Stimulated activated CD8-positive, alpha-beta memory T cell treated with anti-CD3 and anti-CD28 coated beads, Interleukin-12 subunit alpha, Interleukin-12 subunit beta, amount 100 ng/mL, for 24 hours (primary cell): ENCODE results near the gene RAB11B.
"Not testable (repeated sequence)": the region's sequence is repeated elsewhere in the genome, so short reads cannot be mapped to it uniquely, and the experiment has no call there.

ENCODE experiments used
- DNase-seq: peaks from one replicate; pipeline ENCODE4 v3.0.0-alpha.2; 2020; ENCODE audit errors: extremely low read depth

The RAB11B gene

DNA sequence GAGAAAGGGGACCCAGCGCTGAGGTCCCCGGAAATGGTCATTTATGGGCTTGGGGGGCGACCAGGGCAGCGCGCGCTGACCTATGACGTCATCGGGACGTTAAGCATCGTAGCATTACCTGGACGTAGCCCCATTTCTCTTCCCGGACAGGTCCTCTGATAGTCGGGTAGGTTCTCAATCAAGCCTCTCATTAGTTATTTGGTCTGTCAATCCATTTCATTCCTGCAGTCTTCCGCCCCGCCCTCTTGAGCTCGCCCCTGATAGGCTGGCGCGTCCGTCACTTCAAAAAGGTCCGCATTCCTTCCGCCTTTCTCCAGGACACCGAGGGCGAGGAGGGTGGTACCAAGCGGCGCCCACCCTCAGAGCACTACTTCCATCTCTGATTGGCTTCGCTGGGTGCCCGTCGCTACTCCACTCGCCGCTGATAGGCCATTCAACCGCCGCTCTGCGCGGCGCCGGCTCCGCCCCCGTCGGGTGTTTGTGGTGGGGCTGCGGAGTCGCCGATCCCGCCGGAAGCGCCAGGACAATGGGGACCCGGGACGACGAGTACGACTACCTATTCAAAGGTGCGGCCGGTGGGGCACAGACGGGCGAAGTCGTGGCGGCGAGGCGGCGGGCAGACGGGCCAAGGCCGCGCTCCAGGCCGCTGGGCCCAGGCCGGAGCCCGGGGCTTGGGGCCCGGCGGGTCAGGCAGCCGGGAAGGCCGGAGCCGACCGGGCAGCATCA is at the start of gene RAB11B:
TSS of gene RAB11B (plus strand) at position 470 of the 726 bp plus-strand sequence. CDS start at position 527, 57 bp downstream.
- DNase-seq, result peak; percentile 94

DNA sequence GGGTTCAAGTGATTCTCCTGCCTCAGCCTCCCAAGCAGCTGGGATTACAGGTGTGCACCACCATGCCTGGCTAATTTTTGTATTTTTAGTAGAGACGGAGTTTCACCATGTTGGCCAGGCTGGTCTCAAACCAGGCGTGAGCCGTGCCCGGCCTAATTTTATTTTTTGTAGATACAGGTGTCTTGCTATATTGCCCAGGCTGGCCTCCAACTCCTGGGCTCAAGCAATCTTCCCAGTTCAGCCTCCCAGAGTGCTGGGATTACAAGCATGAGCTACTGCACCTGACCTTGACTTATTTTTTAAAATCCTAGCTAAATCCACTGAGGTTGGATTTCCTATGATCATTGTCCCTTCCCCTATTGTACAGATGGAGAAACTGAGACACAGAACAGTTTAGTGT is 48.7 kb upstream of the RAB11B start:
- DNase-seq, result not testable (repeated sequence)

DNA sequence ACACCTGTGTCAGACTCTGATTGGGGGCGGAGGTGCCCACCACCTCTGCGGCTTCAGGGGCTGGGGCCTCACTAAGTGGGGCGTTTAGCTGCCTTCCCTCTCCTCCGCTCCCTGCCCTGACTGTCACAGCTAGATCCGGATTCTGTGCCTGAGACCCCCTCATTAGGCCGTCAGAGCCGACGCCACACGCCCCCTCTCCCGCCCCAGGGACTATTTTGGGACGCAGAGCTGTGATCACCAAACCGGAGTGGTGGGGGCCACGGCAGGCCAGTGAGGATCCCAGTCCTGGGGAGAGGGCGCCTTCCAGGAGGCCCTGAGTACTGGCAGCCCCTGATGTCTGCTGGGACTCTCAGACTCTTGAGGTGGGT is 47.9 kb upstream of the RAB11B start:
- DNase-seq, result no peak

DNA sequence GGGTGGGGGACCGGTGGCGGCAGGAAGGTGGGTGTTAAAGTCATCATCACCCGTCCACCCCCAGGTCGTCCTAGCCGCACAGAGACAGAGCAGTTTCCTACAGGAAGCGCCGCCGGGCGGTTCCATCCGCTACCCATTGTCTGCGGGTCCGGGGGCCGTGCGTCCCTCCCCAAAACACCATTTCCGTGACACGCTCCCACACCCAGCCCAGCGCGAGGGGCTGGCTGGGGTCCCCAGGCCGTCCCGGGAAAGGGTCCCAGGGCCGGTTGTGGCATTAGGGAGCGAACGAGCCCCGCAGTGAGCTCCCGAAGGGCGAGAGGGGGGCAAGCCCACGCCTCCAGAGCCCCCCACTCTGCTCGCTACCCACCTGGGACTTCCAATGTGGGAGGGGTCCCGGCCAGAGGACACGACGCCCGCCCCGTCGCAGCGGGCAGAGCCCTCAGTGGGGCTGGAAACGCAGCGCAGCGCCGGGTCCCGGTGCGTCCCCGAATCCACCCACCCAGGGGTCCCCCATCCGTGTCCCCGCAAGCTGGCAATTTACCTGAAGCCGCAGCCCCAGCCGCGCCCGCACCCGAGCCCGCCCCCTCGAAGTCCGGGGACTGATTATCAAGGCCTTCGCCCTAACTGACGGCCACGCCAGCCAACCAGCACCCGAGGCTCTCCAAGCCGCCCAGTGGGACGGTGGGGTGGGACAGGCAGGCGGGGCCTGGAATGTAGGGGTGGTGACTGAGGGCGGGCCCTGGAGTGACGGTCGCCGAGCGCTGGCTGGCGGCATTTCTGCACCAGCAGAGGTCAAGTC is 47.3 kb upstream of the RAB11B start, which contains the start of gene KANK3:
TSS of gene KANK3 (minus strand) at position 579 of the 799 bp plus-strand sequence. CDS start 5,434 bp downstream, outside the sequence.
- peak; percentile 82 for DNase-seq

DNA sequence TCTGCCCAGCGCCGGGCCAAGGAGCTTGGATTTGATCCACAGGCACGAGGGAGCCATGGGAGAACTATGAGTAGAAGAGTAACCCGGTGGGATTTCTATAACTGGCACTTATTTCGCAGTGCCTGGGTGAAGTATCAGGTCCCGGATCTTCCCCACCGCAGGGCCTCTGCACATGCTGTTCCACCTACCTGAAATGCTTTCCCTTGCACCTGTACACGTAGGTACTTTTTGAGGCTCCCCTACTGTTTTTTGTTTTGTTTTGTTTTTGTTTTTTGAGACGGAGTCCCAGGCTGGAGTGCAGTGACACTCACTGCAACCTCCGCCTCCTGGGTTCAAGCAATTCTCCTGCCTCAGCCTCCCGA is 46.7 kb upstream of the RAB11B start:
- DNase-seq, result no peak

DNA sequence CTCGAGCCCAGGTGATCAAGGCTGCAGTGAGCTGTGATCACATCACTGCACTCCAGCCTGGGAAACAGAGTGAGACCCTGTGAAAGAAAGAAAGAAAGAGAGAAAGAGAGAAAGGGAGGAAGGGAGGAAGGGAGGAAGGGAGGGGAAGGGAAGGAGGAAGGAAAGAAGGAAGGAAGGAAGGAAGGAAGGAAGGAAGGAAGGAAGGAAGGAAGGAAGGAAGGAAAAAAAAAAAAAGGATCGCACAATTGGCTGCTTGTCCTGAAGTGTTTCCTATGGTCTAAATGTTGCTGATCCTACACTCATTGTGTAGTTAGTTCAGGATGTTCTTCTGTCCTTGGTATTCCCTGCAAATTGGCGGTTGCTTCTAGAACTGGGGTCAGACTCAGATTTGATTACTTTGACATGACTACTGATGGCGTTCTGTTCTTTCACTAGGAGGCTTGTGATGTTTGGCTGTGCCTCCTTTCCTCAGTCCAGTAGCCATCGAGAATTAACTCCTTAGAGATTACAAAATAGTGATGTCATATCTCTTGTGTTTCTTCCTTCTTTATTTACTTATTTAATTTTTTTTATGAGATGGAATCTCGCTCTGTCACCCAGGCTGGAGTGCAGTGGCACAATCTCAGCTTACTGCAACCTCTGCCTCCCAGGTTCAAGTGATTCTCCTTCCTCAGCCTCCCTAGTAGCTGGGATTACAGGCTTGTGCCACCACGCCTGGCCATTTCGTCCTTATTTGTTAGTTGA is 40.4 kb upstream of the RAB11B start:
- not testable (repeated sequence) for DNase-seq

DNA sequence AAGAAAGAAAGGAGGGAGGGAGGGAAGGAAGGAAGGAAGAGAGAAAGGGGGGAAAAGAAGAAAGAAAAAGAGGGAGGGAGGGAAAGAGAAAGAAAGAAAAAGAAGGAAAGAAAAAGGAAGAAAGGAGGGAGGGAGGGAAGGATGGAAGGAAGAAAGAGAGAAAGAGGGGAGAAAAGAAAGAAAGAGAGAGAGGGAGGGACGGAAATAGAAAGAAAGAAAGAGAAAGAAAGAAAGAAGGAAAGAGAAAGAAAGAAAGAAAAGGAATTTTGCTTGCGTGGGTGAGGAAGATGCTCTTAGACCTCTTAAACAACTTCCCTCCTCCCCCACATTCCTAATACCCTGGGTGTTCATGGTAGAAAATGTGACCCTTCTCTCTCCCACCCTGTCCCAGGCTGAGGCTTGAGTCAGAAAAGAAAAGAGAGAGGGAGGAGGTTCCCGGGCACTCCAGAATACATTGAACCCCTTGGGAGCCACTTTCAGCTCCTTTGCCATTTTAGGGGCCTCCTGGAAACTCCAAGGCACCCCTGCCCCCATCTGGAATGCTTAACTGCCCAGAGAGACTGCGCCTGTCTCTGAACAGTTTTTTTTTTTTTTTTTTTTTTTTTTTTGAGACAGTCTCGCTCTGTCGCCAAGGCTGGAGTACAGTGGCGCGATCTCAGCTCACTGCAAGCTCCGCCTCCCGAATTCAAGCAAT is 37.9 kb upstream of the RAB11B start:
- no peak for DNase-seq

DNA sequence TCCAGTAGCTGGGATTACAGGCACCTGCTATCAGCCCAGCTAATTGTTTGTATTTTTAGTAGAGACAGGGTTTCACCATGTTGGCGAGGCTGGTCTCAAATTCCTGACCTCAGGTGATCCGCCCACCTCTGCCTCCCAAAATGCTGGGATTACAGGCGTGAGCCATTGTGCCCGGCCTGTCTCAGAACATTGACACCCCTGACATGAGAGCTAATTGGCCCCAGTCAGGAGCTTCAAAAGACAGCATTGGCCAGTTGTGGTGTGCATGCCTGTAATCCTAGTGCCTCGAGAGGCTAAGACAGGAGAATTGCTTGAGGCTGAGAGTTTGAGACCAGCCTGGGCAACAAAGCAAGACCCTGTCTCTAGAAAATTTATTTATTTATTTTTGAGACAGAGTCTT is 37.3 kb upstream of the RAB11B start:
- not testable (repeated sequence) for DNase-seq

DNA sequence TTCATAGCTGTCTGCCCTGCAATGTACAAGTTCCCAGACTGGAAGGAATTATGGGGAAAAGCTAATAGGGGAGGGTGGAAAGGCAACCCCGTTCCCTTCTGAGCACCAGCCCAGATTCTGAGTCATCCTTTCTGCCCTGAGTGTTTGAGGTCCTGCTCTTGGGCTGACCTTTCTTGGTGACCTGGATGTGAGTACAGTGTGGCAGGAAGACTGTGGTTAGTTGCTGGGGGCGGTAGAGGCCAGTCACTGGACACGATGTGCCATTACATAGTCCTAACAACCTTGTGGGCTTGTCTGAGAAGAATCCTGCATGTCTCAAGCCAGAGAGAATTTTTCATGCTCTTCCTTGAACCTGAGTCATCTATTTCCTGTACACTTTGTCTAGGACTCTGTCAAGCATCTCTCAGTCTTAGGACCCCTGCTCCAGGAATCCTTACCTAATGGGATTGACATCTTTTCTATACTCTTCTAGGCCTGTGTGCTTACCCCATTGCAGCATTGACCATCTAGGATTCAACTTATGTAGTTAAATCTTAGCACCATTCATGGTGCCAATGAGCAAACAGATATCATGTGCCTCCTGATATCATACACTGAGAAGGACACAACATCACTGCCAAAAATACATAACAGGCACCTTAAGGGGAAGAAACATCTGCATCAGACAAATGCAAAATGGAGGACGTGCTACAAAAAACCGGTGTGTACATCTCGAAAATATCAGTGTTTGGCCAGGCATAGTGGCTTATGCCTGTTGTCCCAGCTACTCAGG is 34.3 kb upstream of the RAB11B start:
- DNase-seq, result no peak

DNA sequence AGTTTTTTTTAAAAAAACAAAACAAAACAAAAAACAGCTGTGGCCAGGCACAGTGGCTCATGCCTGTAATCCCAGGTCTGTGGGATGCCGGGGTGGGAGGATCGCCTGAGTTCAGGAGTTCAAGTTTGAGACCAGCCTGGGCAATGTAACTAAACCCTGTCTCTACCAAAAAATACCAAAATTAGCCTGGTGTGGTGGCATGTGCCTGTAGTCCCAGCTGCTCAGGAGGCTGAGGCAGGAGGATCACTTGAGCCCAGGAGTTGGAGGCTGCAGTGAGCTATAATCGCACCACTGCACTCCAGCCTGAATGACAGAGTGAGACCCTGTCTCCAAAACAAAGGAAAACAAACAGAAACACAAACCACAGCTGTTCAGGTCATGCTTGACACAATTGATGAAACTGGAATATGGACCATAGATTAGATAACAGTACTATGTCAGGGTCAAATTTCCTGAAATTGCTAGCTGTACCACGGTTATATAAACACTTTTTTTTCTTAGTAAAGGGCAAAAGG is 33.1 kb upstream of the RAB11B start:
- DNase-seq, result no peak

DNA sequence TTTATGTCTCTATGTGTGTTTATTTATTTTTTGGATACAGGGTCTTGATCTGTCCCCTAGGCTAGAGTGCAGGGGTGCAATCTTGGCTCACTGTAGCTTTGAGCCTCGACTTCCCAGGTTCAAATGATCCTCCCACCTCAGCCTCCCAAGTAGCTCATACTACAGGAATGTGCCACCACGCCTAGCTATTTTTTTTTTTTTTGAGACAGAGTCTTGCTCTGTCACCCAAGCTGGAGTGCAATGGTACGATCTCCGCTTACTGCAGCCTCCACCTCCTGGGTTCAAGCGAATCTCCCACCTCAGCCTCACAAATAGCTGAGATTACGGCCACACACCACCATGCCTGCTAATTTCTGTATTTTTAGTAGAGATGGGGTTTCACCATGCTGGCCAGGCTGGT is 31.2 kb upstream of the RAB11B start:
- DNase-seq, result no peak

DNA sequence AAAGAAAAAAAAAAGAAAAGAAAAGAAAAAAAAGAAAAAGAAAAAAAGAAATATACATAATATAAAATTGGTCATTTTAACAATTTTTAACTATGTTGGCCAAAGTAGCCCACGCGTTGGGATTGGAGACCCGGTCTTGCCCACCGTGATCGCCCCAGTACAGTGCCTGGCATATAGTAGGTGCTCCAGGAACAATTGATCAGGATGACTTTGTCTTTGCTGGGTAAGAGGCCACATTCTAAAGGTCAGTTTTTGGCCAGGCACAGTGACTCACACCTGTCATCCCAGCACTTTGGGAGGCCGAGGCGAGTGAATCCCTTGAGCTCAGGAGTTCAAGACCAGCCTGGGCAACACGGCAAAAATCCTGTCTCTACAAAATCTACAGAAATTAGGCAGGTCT is 30.0 kb upstream of the RAB11B start:
- DNase-seq, result no peak

DNA sequence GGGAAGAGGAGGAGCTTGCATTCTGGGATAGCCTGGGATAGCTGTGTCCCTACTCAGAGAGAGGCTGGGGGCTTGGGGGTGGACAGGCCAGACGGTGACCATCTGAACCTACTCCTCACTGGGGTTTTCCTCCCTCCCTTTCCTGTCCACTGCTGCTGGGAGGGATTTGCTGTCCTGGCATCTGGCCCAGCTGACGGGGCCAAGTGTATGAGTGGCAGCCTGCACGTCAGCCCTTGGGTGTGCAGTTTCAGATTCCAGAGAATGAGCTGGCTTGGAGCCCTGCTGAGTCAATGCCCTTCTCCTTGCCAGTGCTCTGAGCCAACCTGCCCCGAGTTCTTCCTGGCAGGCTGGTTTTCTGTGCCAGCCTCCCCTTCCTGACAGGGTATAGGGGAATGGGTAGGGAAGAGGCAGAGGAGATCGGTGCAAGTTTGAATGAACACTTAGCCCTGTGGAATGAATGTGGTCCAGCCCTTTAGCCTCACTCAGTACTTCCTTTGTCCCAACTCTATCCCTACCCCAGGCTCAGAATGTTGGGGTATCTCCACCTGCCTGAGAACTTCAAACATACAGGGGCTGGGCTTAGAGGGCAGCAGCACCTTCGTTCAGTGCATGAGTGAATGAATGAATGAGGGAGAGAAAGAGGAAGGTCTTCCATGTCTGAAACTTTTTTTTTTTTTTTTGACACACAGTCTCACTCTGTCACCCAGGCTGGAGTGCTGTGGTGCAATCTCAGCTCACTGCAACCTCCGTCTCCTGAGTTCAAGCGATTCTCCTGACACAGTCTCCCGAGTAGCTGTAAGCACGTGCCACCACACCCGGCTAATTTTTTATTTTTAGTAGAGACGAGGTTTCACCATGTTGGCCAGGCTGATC is 28.0 kb upstream of the RAB11B start:
- DNase-seq, result no peak

DNA sequence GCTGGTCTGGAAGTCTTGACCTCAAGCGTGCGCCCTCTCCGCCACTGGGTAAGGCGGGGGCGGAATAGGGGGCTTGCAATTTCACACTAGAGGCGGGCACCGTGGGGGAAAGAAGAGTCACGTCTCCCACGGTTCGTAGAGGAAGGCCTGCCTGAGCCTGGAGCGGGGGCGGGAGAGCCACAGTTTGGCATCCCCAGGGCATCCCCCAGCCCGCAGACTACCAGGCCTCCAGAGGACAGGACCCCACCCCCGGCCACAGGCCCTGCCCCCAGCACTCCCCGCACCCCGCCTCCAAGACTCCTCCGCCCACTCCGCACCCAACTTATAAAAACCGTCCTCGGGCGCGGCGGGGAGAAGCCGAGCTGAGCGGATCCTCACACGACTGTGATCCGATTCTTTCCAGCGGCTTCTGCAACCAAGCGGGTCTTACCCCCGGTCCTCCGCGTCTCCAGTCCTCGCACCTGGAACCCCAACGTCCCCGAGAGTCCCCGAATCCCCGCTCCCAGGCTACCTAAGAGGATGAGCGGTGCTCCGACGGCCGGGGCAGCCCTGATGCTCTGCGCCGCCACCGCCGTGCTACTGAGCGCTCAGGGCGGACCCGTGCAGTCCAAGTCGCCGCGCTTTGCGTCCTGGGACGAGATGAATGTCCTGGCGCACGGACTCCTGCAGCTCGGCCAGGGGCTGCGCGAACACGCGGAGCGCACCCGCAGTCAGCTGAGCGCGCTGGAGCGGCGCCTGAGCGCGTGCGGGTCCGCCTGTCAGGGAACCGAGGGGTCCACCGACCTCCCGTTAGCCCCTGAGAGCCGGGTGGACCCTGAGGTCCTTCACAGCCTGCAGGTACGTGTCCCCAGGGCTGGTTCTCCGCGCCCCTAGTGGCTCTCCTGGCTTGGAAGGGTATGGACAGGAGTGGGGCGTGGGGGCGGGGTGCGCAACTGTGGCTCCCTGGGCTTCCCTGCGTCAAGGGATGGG is 26.1 kb upstream of the RAB11B start, which contains the start of gene ANGPTL4:
TSS of gene ANGPTL4 (plus strand) at position 353 of the 969 bp plus-strand sequence. CDS start at position 520, 167 bp downstream.
- no peak for DNase-seq

DNA sequence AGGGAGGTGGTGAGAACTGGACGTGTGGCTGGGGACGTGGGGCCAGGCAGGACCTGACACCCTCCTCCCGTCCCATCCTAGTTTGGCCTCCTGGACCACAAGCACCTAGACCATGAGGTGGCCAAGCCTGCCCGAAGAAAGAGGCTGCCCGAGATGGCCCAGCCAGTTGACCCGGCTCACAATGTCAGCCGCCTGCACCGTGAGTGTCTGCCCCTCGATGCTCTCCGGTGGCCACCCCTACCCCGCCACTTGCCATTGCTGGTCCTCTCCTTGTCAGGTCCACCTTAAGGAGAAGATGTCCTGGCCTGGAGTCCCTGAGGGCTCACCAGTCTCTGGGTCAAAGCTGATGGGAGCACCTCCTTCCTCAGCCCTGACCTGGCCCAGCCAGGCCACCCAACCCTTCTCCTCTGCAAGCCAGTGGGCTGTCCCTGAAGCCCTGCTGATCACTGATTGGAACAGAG is 24.0 kb upstream of the RAB11B start:
- no peak for DNase-seq

DNA sequence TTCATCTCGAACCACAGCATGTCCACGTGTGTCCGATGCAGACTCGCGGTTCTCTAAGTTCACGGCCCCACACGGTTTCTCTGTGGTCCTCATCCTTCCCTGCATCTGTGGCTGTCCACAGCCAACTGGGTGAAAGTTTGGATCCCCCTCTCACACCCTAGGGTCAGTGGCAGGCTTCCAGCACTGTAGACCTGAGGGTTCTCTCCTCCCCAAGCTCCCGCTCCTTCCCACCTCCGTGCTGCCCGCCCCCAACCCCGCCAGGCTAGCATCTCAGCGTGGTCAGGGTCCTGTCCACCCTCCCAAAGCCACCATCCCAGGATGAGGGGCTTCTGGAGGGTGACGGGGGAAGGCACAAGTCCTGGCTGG is 23.2 kb upstream of the RAB11B start:
- no peak for DNase-seq

DNA sequence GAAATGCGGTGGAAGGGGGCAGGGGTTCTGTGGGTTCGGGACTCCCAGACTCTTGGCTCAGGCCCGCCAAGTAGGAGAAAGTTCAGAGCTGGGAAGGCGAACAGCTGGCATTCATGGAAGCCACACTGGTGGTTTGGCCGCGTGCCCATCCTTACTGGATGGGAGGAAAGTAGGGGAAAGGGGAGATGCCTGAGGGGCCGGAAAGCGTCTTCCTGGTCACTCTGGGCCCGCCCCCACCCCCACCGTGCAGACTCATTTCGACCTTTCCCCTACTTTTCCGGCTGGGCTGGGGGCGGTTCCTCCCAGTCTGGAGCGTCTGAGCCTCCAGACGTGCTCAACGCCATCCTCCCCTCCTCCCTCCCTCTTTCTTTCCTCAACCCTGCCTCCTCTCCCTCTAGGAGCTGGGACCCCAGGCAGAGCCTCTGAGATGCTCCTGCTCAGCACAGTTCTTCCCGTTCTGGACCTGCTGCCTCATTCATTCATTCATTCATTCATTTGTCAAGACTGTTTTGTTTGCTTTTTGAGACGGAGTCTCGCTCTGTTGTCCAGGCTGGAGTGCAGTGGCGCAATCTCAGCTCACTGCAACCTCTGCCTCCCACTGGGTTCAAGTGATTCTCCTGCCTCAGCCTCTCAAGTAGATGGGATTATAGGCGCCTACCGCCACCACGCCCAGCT is 22.7 kb upstream of the RAB11B start:
- DNase-seq, result no peak
